LNCaP clone FGC (cell line): ENCODE data around the gene STK17A.

Experiments
- DNase-seq: peaks from one replicate; pipeline ENCODE4 v3.0.0-alpha.2; 2011; ENCODE audit warnings: low read depth
- H3K4me3 ChIP-seq: 2 replicates; pipeline ENCODE4 v1.5.1; 2011; ENCODE audit warnings: mild to moderate bottlenecking, low read depth, low read length, control low read depth
- CTCF ChIP-seq: IDR thresholded peaks from 2 replicates; pipeline ENCODE4 v1.5.1; 2012; ENCODE audit warnings: mild to moderate bottlenecking; ENCODE audit not compliant: control insufficient read depth, insufficient read depth; ENCODE audit errors: extremely low read depth

The STK17A gene

GRCh38 chr7:43582503-43583423 lies at the start of gene STK17A:
Gene STK17A, plus strand, starts transcription at chr7:43583108. Its CDS starts 136 bp downstream, at chr7:43583244.
- DNase-seq: peak; percentile 75
- TF ChIP-seq CTCF: peak; percentile 100
- peak within 1 kb of the TSS; percentile 69 for H3K4me3 ChIP-seq

DNA sequence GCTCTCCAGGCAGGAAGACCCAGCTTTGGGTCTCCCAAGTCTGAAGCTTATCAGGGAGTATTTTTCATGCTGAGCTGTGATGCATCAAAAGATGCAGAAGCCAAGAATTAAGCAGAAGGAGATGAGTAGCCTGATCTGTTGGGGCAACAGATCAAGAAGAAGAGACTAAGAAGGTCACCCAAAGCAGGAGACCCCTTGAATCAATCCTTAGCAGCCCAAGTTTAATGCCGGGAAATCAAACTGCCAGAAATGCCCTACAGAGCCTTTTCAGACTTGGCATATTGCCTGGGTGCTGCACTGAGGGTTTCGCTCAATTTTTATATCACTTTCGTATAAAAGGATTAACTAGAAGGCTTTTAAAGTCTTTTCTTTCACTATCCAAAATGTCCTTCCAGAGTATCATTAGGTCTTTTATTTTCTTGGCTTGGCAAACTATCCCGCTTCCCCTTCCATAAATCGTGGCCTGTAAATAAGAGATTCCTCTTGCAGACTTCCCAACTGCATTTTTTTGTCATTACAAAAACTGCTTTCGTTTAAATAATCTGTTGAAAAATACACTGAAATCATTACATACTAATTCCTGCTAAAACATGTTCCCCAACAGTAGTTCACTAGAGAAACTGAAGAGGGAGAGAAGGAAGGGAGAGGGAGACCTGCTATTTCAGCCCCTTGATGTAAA lies 49.0 kb upstream of the STK17A start:
- H3K4me3 ChIP-seq: no peak overlapping the region
- no peak for TF ChIP-seq CTCF
- no peak for DNase-seq

DNA sequence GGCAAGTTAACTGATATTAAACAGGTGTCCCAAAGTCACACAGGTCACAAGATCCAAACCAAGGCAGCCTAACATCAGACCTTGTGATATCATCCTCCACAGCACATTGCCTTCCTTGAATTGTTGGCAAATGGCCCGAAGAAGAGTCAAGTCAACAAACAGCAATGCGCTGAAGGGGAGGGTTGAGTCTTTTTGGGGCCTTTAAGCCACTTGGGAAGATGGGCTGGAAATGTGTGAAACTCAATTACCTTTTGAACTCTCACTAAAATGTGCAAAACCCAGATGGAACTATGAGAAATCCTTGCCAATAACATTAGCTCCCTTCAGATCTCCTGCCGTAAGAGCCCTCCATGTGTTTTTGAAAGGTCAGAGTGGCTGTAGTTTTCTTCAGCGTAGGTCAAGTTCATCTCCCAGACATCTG lies 47.9 kb upstream of the STK17A start:
- no peak for TF ChIP-seq CTCF
- DNase-seq: no peak
- H3K4me3 ChIP-seq: no peak overlapping the region

DNA sequence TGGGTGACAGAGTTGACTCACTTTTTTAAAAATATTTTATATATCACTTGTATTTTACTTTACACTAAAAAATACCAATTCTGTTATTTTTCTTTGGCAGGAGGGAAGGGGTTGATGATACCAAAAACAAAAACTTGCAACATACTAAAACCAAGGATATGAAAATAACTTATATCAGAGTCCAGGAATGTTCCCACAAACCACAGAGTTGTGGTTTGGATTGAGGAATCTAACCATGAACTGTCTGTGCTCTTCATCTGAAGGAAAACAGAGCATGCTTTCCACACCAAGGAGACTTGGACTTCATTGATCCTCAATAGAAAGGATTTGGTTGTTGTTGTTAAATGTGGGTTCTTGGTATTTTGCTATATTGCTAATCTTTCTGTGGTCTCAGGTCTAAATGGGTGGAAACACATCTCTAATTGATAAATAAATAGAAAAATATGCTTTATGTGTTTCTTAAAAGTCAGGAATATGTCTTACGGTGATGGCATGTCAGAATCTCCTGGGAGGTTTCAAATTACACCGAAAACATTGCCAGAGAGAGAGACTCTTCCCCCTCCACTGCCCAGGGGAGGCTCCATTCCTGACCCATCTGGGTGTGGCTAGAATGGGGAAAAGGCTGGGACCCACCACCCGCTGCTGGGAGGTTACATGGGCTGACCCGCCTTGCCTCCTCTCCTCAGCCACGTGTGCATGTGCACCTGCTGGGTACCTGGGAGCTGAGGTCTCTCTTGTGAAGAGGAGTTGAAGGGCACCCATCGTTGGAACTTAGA lies 46.9 kb upstream of the STK17A start:
- no peak for TF ChIP-seq CTCF
- DNase-seq: no peak

DNA sequence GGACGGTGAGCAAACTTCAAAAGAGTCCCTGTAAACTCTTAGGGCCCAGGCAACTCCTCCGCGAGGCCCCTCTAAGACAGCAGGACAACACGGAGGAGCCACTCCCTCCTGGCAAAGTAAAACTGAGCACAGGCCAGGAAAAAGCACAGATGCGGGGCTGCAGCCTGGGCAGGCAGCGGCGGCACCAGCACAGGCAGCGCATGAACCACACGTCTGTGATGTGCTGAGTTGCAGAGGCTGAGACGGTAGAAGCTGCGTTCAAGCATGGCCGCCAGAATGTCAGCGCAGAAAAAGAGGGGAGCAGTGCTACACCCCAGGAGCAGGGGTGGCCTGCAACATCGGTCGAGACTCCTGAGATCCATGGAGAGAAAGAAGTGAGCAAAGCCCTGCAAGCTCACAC lies 46.1 kb upstream of the STK17A start:
- TF ChIP-seq CTCF: no peak
- no peak for DNase-seq
- H3K4me3 ChIP-seq: no peak overlapping the region

More for the DNA sequence above, 46.9 kb upstream of the STK17A start:
- no peak overlapping the region for H3K4me3 ChIP-seq

GRCh38 chr7:43537765-43538403 lies 45.0 kb upstream of the STK17A start:
- DNase-seq: no peak
- TF ChIP-seq CTCF: no peak
- no peak overlapping the region for H3K4me3 ChIP-seq
